ENCODE results near the gene TP63.

The TP63 gene

DNA sequence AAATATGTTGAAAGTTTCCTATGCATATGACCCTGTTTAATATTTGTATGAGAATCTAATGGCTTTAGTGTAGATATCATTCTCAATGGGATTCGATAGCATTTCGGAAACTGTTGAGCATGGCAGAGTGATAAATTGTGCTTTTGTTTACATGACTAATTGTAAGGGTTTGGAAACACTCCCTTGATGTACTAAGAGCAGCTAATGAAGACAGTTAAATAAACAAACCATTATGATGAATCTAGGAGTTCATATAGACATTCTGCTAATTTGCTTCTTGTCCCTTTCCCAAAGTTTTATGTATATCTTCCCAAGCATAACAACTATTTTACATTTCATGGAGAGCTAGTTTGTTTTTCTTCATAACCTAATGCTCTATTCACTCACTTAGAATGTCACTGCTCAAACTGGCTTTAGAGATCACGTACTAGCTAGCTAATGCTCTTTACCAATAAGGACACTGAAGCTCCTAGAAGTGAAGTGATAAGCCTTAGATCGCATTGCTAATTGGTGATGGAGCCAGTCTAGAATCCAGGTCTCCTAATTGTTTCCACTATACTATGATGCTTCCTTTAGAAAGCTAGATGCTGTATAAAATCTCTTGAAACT is 140.8 kb downstream of the TP63 start:
- Histone ChIP-seq H3K4me3 (ENCODE audit: low read depth, low read length) (no peak overlapping the region), H3K9ac (ENCODE audit: low read depth, low read length) (no peak overlapping the region), H3K27me3 (ENCODE audit: control insufficient read depth, insufficient read depth, low read length) (peaks cover 55% of the 10 kb centered on the region)

DNA sequence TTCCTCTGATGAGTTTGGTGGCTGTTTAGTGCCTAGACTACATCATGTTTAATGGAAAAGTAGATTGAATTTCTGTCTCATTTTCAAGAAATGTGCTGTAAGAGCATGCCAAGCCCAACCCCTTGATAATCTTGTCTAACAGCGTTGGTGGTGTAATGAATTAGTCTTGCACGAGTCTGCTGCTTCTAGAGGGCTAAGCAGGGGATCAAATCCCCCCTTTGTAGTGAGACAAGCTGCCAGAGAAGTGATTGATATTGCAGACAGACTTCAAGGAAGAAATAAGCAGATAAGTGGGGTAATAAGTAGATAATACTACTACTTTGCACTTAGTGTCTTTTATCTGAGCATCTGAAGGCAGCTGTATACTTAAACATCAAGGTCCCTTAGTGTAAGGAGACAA is 141.4 kb downstream of the TP63 start:
- Histone ChIP-seq H3K9me3 (ENCODE audit: control insufficient read depth, insufficient read depth, low read length) (no peaks in the 10 kb centered on the region), H3K4me3 (ENCODE audit: low read depth, low read length) (no peak overlapping the region), H3K36me3 (ENCODE audit: control insufficient read depth, insufficient read depth, low read length) (no peaks in the 10 kb centered on the region), H3K9ac (ENCODE audit: low read depth, low read length) (no peak overlapping the region), H3K4me1 (ENCODE audit: control insufficient read depth, insufficient read depth, low read length) (no peaks in the 10 kb centered on the region), H3K27me3 (ENCODE audit: control insufficient read depth, insufficient read depth, low read length) (peaks cover 61% of the 10 kb centered on the region)

More for the DNA sequence above, 140.8 kb downstream of the TP63 start:
- Histone ChIP-seq H3K4me1 (ENCODE audit: control insufficient read depth, insufficient read depth, low read length) (no peaks in the 10 kb centered on the region), H3K9me3 (ENCODE audit: control insufficient read depth, insufficient read depth, low read length) (no peaks in the 10 kb centered on the region), H3K36me3 (ENCODE audit: control insufficient read depth, insufficient read depth, low read length) (no peaks in the 10 kb centered on the region)

GRCh38 chr3:189773056-189773455 is 141.9 kb downstream of the TP63 start:
- H3K36me3 ChIP-seq (ENCODE audit: control insufficient read depth, insufficient read depth, low read length), result no peaks in the 10 kb centered on the region
- H3K27me3 ChIP-seq (ENCODE audit: control insufficient read depth, insufficient read depth, low read length), result peaks cover 66% of the 10 kb centered on the region
- no peak overlapping the region for H3K9ac ChIP-seq (ENCODE audit: low read depth, low read length)
- H3K9me3 ChIP-seq (ENCODE audit: control insufficient read depth, insufficient read depth, low read length), result no peaks in the 10 kb centered on the region
- no peaks in the 10 kb centered on the region for H3K4me1 ChIP-seq (ENCODE audit: control insufficient read depth, insufficient read depth, low read length)
- H3K4me3 ChIP-seq (ENCODE audit: low read depth, low read length), result no peak overlapping the region

DNA sequence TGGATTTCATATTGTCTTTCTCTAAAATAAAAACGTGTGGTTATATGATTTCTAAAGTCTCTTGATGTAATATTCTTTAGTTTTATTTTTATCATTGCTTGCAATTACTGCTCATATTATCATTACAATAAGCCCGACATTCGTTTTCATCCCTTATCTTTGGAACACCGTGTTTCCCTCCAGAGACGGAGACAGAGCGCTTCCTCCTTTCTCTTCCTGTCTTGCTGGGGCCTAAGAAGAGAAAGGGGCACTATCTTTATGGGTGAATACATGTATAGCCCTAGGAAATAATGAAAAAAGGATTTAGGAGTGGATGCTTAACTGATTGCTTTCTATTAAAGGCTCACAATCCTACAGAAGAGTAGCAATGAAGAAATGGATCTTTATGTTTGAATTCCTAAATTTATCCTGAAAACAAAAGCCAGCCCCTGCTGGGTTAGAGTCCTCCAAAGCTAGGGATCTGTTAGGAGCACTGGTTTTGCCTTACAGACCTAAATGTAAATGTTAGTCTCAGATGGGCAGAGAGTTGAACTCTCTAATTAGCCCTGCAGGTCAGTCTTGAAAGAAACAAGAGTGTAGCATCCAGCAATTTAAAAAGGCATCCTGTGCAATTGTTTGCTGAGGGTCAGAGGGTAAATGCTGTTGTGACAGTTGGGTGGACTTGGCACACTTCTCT is 145.1 kb downstream of the TP63 start:
- peaks cover 98% of the 10 kb centered on the region for H3K27me3 ChIP-seq (ENCODE audit: control insufficient read depth, insufficient read depth, low read length)
- H3K36me3 ChIP-seq (ENCODE audit: control insufficient read depth, insufficient read depth, low read length), result no peaks in the 10 kb centered on the region
- H3K9ac ChIP-seq (ENCODE audit: low read depth, low read length), result no peak overlapping the region
- no peak overlapping the region for H3K4me3 ChIP-seq (ENCODE audit: low read depth, low read length)
- H3K4me1 ChIP-seq (ENCODE audit: control insufficient read depth, insufficient read depth, low read length), result no peaks in the 10 kb centered on the region
- no peaks in the 10 kb centered on the region for H3K9me3 ChIP-seq (ENCODE audit: control insufficient read depth, insufficient read depth, low read length)

- peaks cover 86% of the 10 kb centered on the region for H3K27me3 ChIP-seq (ENCODE audit: control insufficient read depth, insufficient read depth, low read length)
- H3K9ac ChIP-seq (ENCODE audit: low read depth, low read length), result no peak overlapping the region
- no peaks in the 10 kb centered on the region for H3K4me1 ChIP-seq (ENCODE audit: control insufficient read depth, insufficient read depth, low read length)
- no peak overlapping the region for H3K4me3 ChIP-seq (ENCODE audit: low read depth, low read length)
- H3K9me3 ChIP-seq (ENCODE audit: control insufficient read depth, insufficient read depth, low read length), result no peaks in the 10 kb centered on the region
- no peaks in the 10 kb centered on the region for H3K36me3 ChIP-seq (ENCODE audit: control insufficient read depth, insufficient read depth, low read length)
Observed at GRCh38 chr3:189778340-189778950, 147.3 kb downstream of the TP63 start.

GRCh38 chr3:189779166-189779565 is 148.0 kb downstream of the TP63 start:
- no peak overlapping the region for H3K9ac ChIP-seq (ENCODE audit: low read depth, low read length)
- no peaks in the 10 kb centered on the region for H3K36me3 ChIP-seq (ENCODE audit: control insufficient read depth, insufficient read depth, low read length)
- peaks cover 80% of the 10 kb centered on the region for H3K27me3 ChIP-seq (ENCODE audit: control insufficient read depth, insufficient read depth, low read length)
- H3K4me1 ChIP-seq (ENCODE audit: control insufficient read depth, insufficient read depth, low read length), result no peaks in the 10 kb centered on the region
- H3K4me3 ChIP-seq (ENCODE audit: low read depth, low read length), result no peak overlapping the region
- H3K9me3 ChIP-seq (ENCODE audit: control insufficient read depth, insufficient read depth, low read length), result no peaks in the 10 kb centered on the region

GRCh38 chr3:189780546-189781270 is 149.5 kb downstream of the TP63 start:
- no peaks in the 10 kb centered on the region for H3K36me3 ChIP-seq (ENCODE audit: control insufficient read depth, insufficient read depth, low read length)
- no peak overlapping the region for H3K9ac ChIP-seq (ENCODE audit: low read depth, low read length)
- peaks cover 65% of the 10 kb centered on the region for H3K27me3 ChIP-seq (ENCODE audit: control insufficient read depth, insufficient read depth, low read length)
- H3K4me1 ChIP-seq (ENCODE audit: control insufficient read depth, insufficient read depth, low read length), result no peaks in the 10 kb centered on the region
- no peak overlapping the region for H3K4me3 ChIP-seq (ENCODE audit: low read depth, low read length)
- H3K9me3 ChIP-seq (ENCODE audit: control insufficient read depth, insufficient read depth, low read length), result no peaks in the 10 kb centered on the region

DNA sequence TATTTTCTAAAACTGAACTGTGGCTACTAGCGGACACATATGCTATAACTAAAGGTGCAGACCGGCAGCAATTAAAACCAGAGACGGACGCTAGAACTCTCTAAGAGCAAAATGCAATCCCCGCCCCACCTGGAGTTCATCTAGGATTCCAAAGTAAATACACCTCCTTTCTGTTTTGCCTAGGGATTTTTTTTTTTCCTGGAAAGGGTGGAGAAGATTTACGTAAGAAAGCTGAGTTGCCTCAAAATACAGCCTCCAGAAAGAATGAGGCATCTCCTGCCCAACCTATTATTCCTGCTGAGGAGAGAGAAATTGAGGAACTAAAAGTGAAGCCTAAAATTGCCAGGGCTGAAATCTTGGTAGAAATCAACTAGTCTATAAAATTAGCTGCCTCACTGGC is 150.2 kb downstream of the TP63 start:
- H3K9me3 ChIP-seq (ENCODE audit: control insufficient read depth, insufficient read depth, low read length), result no peaks in the 10 kb centered on the region
- H3K36me3 ChIP-seq (ENCODE audit: control insufficient read depth, insufficient read depth, low read length), result no peaks in the 10 kb centered on the region
- H3K4me1 ChIP-seq (ENCODE audit: control insufficient read depth, insufficient read depth, low read length), result no peaks in the 10 kb centered on the region
- no peak overlapping the region for H3K4me3 ChIP-seq (ENCODE audit: low read depth, low read length)
- H3K9ac ChIP-seq (ENCODE audit: low read depth, low read length), result no peak overlapping the region
- peaks cover 58% of the 10 kb centered on the region for H3K27me3 ChIP-seq (ENCODE audit: control insufficient read depth, insufficient read depth, low read length)

DNA sequence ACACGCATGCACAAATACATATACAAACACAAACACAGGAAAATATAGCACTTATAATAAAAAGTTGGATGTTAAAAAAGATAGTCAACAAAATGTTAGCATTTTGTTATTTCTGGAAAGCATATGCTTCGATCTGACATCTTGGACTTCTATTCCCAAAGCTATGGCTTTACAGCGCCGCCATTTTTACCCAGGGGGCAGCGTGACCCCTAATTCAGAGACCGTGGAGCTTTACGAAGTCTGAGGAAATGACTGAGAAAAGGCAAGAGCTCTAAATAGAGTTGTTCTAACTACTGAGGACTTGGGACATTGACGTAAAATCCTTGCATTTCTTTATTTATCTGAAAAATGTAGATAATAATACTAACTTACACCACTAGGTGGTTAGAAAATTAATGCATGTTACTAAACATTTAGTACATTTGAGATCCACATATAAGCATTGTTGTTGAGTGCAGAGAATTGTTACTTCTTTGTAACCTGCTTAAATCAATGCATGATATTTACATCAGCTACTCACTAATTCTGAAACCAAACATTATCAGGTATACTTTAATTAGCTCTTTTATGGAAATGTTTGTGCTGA is 155.4 kb downstream of the TP63 start:
- Histone ChIP-seq H3K27me3 (ENCODE audit: control insufficient read depth, insufficient read depth, low read length) (peaks cover 6% of the 10 kb centered on the region), H3K36me3 (ENCODE audit: control insufficient read depth, insufficient read depth, low read length) (no peaks in the 10 kb centered on the region), H3K9ac (ENCODE audit: low read depth, low read length) (no peak overlapping the region), H3K4me1 (ENCODE audit: control insufficient read depth, insufficient read depth, low read length) (no peaks in the 10 kb centered on the region), H3K4me3 (ENCODE audit: low read depth, low read length) (no peak overlapping the region), H3K9me3 (ENCODE audit: control insufficient read depth, insufficient read depth, low read length) (no peaks in the 10 kb centered on the region)

DNA sequence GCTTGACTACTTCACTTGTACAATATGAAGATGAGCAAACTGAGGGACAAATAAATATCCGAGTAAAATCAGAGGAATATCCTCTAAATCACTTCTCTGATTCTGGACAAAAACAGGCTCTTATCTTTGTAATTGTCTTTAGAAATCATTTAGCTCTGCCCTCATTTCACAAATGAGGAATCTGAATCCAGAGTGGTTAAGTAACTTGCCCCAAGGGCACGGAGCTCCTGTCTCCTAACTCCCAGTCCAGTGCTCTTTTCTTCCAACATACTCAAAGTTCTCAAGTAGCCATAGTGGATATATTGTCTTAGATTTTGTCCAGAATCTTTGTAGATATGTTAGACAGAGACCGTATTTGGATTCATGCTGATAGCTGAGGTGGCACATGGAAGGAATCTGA is 156.0 kb downstream of the TP63 start:
- Histone ChIP-seq H3K9ac (ENCODE audit: low read depth, low read length) (no peak overlapping the region), H3K27me3 (ENCODE audit: control insufficient read depth, insufficient read depth, low read length) (peaks cover under 1% of the 10 kb centered on the region), H3K4me1 (ENCODE audit: control insufficient read depth, insufficient read depth, low read length) (no peaks in the 10 kb centered on the region), H3K4me3 (ENCODE audit: low read depth, low read length) (no peak overlapping the region), H3K9me3 (ENCODE audit: control insufficient read depth, insufficient read depth, low read length) (no peaks in the 10 kb centered on the region), H3K36me3 (ENCODE audit: control insufficient read depth, insufficient read depth, low read length) (no peaks in the 10 kb centered on the region)

DNA sequence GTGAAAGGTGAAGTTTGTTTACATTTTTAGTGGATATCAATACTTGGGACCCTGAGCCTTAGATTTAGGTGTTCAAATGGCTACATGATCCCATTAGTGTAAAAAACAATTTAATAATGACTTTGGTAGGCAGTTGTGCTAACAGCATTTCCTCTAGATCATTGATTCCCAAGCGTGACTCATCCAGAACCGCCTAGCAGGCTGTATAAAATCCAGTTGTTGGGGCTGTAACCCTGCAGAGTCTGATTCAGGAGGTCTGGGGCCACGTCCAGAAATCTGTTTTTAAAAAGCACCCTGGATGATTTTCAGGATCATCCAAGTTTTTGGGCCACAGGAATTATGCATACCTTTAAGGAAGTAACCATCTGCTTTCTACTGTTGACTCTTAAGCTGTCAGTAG is 156.4 kb downstream of the TP63 start:
- H3K9me3 ChIP-seq (ENCODE audit: control insufficient read depth, insufficient read depth, low read length), result no peaks in the 10 kb centered on the region
- H3K9ac ChIP-seq (ENCODE audit: low read depth, low read length), result no peak overlapping the region
- H3K27me3 ChIP-seq (ENCODE audit: control insufficient read depth, insufficient read depth, low read length), result no peaks in the 10 kb centered on the region
- H3K4me1 ChIP-seq (ENCODE audit: control insufficient read depth, insufficient read depth, low read length), result no peaks in the 10 kb centered on the region
- H3K4me3 ChIP-seq (ENCODE audit: low read depth, low read length), result no peak overlapping the region
- no peaks in the 10 kb centered on the region for H3K36me3 ChIP-seq (ENCODE audit: control insufficient read depth, insufficient read depth, low read length)
